ENCODE results near the gene ISOC1.

ISOC1 gene

DNA sequence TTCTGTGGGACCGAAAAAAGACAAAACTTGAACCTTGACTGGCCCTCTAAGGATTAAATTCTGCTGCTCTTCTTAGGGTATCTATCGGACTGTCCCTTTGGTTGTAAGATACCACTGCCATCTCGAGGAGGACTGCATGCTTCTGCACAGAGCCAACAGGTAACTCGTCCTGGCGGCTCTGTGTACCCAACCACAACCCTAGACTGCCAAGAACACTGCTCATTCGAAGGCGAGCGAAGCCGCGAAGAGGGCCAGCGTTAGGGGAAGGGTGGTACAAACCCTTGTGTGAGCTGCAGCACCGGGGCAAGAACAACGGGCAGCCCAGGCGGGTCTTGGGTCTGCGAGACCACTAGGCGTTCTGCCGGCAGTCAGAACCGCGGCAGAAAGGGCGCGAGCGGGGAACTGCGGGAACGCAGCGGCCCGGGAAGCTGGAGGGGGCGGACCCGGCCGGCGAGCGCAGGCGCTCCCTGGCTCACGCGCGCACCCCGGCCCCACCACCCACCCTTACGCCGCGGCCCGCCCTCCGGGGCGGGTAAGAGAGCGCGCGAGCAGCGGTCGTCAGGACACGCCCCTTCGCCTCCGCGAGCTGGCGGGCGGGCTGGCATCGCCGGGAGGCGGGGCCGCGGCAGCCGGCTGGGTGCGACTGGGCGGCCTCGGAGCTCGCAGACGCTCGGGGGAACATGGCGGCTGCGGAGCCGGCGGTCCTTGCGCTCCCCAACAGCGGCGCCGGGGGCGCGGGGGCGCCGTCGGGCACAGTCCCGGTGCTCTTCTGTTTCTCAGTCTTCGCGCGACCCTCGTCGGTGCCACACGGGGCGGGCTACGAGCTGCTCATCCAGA is at the start of gene ISOC1:
ISOC1 (plus strand) TSS at position 663 of the 837 bp plus-strand sequence; CDS start at position 681, 18 bp downstream.
- Histone ChIP-seq H3K4me1 (ENCODE audit: control insufficient read depth, insufficient read depth, low read length) (peaks cover 16% of the 10 kb centered on the region; the same call in 1 of the 2 replicates), H3K27ac (ENCODE audit: low read depth, low read length) (peak within 1 kb of the TSS; percentile 76), H3K27me3 (ENCODE audit: control insufficient read depth, insufficient read depth, low read length) (peaks cover 53% of the 10 kb centered on the region), H3K36me3 (ENCODE audit: control insufficient read depth, insufficient read depth, low read length) (no peaks in the 10 kb centered on the region), H3K9ac (ENCODE audit: low read depth, low read length) (peak within 1 kb of the TSS; percentile 68), H3K9me3 (ENCODE audit: control insufficient read depth, insufficient read depth, low read length) (no peaks in the 10 kb centered on the region), H3K4me3 (ENCODE audit: low read depth, low read length) (peak within 1 kb of the TSS; percentile 94)

DNA sequence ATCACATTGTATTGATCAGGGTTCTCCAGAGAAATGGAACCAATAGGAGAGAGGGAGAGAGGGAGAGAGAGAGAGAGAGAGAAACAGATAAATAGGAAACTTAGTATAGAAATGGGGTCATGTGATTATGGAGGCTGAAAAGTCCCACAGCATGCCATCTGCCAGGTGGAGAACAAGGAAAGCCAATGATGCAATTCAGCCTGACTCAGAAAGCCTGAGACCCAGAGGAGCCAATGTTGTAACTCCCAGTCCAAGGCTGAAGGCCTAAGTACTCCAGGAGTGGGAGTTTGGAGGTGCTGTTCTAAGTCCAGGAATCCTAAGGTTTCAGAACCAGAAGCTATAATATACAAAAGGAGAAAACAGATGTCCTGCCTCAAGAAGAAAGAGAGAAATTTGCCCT is 48.4 kb upstream of the ISOC1 start:
- Histone ChIP-seq H3K4me1 (ENCODE audit: control insufficient read depth, insufficient read depth, low read length) (no peaks in the 10 kb centered on the region), H3K27me3 (ENCODE audit: control insufficient read depth, insufficient read depth, low read length) (no peaks in the 10 kb centered on the region), H3K4me3 (ENCODE audit: low read depth, low read length) (no peak overlapping the region), H3K27ac (ENCODE audit: low read depth, low read length) (no peak overlapping the region), H3K9ac (ENCODE audit: low read depth, low read length) (no peak overlapping the region), H3K9me3 (ENCODE audit: control insufficient read depth, insufficient read depth, low read length) (no peaks in the 10 kb centered on the region), H3K36me3 (ENCODE audit: control insufficient read depth, insufficient read depth, low read length) (no peaks in the 10 kb centered on the region)

DNA sequence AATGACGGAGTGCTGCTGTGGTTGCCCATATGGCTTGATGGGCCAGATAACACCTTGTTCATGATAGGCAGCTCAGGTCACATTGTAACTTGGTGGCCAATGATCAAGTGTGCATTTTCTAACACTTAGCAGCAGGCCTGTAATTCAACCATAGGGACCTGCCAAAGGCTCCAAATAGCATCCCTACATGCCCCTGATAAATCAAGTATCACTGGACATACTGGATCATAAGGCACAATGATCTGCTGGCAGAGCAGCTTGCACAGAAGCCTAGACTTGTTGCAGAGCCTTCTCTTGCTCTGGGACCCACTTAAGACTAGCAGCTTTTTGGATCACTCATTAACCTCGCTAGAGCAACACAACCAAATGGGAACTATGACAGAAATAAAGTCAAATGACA is 46.0 kb upstream of the ISOC1 start:
- Histone ChIP-seq H3K27me3 (ENCODE audit: control insufficient read depth, insufficient read depth, low read length) (no peaks in the 10 kb centered on the region), H3K4me3 (ENCODE audit: low read depth, low read length) (no peak overlapping the region), H3K27ac (ENCODE audit: low read depth, low read length) (no peak overlapping the region), H3K9ac (ENCODE audit: low read depth, low read length) (no peak overlapping the region), H3K36me3 (ENCODE audit: control insufficient read depth, insufficient read depth, low read length) (no peaks in the 10 kb centered on the region), H3K4me1 (ENCODE audit: control insufficient read depth, insufficient read depth, low read length) (no peaks in the 10 kb centered on the region), H3K9me3 (ENCODE audit: control insufficient read depth, insufficient read depth, low read length) (no peaks in the 10 kb centered on the region)

DNA sequence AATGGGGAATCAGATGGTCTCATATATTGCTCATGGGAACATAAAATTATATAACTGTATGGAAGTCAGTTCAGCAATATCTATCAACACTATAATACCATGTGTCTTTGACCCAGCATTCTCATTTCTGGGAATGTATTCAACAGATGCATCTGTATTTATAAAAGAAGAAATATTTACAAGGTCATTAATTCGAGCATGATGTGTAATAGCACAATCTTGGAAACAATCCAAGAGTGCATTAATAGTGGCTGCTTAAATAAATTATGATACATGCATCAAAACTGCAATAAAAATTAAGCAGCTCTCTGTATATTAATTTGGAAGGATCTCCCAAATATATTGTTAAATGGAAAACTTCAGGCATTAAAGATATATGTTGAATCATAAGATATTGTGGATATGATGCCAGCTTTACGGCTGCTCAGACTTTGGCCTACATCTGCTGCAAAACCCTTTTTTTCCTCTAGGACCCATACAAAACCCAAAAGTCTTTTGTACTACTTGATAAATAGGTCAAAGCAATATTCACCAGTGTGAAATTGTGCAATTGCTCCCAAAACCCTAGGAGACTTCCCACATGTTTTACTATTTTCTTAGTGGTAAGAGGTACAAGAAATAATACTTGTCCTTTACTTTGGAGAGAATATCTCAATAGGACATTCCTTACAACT is 45.3 kb upstream of the ISOC1 start:
- Histone ChIP-seq H3K9me3 (ENCODE audit: control insufficient read depth, insufficient read depth, low read length) (no peaks in the 10 kb centered on the region), H3K4me3 (ENCODE audit: low read depth, low read length) (no peak overlapping the region), H3K4me1 (ENCODE audit: control insufficient read depth, insufficient read depth, low read length) (no peaks in the 10 kb centered on the region), H3K27me3 (ENCODE audit: control insufficient read depth, insufficient read depth, low read length) (no peaks in the 10 kb centered on the region), H3K27ac (ENCODE audit: low read depth, low read length) (no peak overlapping the region), H3K36me3 (ENCODE audit: control insufficient read depth, insufficient read depth, low read length) (no peaks in the 10 kb centered on the region), H3K9ac (ENCODE audit: low read depth, low read length) (no peak overlapping the region)

DNA sequence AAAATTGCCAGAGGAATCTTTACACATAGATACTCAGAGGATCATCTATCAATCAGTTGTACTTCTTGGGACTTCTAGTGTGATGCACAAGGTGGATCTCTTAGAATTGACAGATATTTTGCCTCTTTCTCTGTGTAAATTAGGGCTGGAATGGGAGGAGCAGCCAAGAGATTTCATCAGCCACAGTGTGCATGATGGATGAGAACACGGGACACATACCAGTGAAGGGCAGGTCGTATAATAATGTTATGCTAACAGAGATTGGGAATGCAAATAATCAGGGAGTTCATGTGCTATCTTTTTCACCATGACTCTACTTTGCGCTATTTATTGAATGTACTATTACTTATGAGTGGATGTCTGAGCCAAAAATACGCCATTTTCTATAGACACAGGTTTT is 43.3 kb upstream of the ISOC1 start:
- H3K27me3 ChIP-seq (ENCODE audit: control insufficient read depth, insufficient read depth, low read length) = no peaks in the 10 kb centered on the region
- no peak overlapping the region for H3K27ac ChIP-seq (ENCODE audit: low read depth, low read length)
- H3K36me3 ChIP-seq (ENCODE audit: control insufficient read depth, insufficient read depth, low read length) = no peaks in the 10 kb centered on the region
- H3K9me3 ChIP-seq (ENCODE audit: control insufficient read depth, insufficient read depth, low read length) = no peaks in the 10 kb centered on the region
- no peak overlapping the region for H3K9ac ChIP-seq (ENCODE audit: low read depth, low read length)
- H3K4me1 ChIP-seq (ENCODE audit: control insufficient read depth, insufficient read depth, low read length) = no peaks in the 10 kb centered on the region
- no peak overlapping the region for H3K4me3 ChIP-seq (ENCODE audit: low read depth, low read length)

DNA sequence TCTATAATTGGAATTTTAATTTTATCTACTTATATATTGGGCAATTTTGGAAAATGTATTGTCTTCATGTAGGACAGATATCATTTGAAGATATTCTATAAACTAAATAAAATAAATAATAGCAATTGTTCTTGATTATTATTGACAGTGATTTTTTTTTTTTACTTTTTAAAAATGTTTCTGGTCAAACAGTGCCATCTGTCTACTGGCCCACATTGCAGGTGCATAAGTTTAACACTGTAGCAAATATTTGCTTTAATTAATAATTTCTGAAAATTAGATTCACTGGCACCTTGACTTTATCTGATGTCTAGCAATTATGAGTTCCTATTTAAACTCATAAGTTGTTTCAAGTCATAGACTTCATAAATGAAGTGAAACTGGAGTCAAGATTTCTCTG is 41.1 kb upstream of the ISOC1 start:
- Histone ChIP-seq H3K27ac (ENCODE audit: low read depth, low read length) (no peak overlapping the region), H3K36me3 (ENCODE audit: control insufficient read depth, insufficient read depth, low read length) (no peaks in the 10 kb centered on the region), H3K9me3 (ENCODE audit: control insufficient read depth, insufficient read depth, low read length) (no peaks in the 10 kb centered on the region), H3K4me1 (ENCODE audit: control insufficient read depth, insufficient read depth, low read length) (no peaks in the 10 kb centered on the region), H3K27me3 (ENCODE audit: control insufficient read depth, insufficient read depth, low read length) (no peaks in the 10 kb centered on the region), H3K4me3 (ENCODE audit: low read depth, low read length) (no peak overlapping the region), H3K9ac (ENCODE audit: low read depth, low read length) (no peak overlapping the region)

DNA sequence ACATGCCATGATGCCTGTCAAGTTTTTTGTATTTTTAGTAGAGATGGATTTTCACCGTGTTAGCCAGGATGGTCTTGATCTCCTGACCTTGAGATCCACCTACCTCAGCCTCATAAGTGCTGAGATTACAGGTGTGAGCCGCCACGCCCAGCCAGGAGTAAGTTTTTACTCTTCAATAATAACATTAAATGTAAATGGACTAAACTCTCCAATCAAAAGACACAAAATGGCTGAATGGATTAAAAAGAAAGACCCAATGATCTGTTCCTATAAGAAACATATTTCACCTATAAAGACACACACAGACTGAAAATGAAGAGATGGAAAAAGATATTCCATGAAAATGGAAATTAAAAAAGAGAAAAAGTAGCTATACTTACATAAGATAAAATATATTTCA is 37.2 kb upstream of the ISOC1 start:
- Histone ChIP-seq H3K9ac (ENCODE audit: low read depth, low read length) (no peak overlapping the region), H3K4me3 (ENCODE audit: low read depth, low read length) (no peak overlapping the region), H3K36me3 (ENCODE audit: control insufficient read depth, insufficient read depth, low read length) (no peaks in the 10 kb centered on the region), H3K4me1 (ENCODE audit: control insufficient read depth, insufficient read depth, low read length) (no peaks in the 10 kb centered on the region), H3K9me3 (ENCODE audit: control insufficient read depth, insufficient read depth, low read length) (no peaks in the 10 kb centered on the region), H3K27me3 (ENCODE audit: control insufficient read depth, insufficient read depth, low read length) (no peaks in the 10 kb centered on the region), H3K27ac (ENCODE audit: low read depth, low read length) (no peak overlapping the region)

DNA sequence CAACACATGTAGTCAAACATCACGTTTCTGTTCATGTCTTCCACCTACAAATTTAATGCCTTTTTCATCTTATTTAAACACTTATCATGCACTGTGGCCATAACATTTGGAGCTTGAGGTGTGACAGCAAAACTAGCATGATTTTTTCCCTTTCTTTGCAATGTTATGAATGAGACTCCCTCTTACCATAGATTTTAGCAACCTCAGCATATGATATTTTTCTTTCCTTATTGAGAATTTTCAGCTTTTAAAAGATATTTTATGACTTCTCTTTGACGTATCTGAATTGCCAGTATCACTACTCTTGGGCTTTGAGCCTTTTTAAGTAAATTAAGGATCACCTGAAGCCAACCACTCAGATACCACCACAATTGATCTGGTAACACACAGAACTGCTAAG is 32.7 kb upstream of the ISOC1 start:
- H3K27me3 ChIP-seq (ENCODE audit: control insufficient read depth, insufficient read depth, low read length) = no peaks in the 10 kb centered on the region
- H3K36me3 ChIP-seq (ENCODE audit: control insufficient read depth, insufficient read depth, low read length) = no peaks in the 10 kb centered on the region
- no peak overlapping the region for H3K4me3 ChIP-seq (ENCODE audit: low read depth, low read length)
- no peaks in the 10 kb centered on the region for H3K4me1 ChIP-seq (ENCODE audit: control insufficient read depth, insufficient read depth, low read length)
- no peaks in the 10 kb centered on the region for H3K9me3 ChIP-seq (ENCODE audit: control insufficient read depth, insufficient read depth, low read length)
- H3K9ac ChIP-seq (ENCODE audit: low read depth, low read length) = no peak overlapping the region
- H3K27ac ChIP-seq (ENCODE audit: low read depth, low read length) = no peak overlapping the region

DNA sequence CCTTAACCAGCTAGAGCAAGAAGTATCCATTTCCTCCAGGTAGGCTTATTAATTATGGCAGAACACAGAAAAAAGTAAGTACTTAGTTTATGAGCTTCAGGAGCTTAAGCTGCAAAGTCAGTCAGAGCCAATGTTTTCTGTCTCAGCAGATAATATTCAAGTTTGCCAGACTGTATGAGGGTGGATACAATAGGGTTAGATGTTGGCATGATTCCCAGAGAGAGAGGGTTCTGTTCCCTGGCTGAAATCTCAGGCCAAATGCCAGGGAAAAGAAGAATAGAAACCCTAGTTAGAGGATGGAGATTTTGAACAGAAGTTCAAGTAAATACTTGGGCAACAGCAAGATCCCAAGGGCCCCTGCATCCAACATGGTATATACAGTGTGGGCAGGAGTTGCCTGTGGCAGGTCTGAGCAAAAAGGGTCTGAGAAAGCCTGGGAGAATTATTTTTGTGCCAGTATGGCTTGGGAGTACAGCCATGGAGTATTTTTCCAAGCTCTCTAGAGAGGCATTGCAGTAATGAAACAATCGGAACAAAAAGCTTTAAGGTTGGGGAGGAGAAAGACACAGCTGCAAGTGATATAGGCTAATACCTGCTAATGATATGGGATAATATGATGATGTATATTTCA is 31.0 kb upstream of the ISOC1 start:
- Histone ChIP-seq H3K27me3 (ENCODE audit: control insufficient read depth, insufficient read depth, low read length) (no peaks in the 10 kb centered on the region), H3K9me3 (ENCODE audit: control insufficient read depth, insufficient read depth, low read length) (no peaks in the 10 kb centered on the region), H3K4me3 (ENCODE audit: low read depth, low read length) (no peak overlapping the region), H3K9ac (ENCODE audit: low read depth, low read length) (no peak overlapping the region), H3K36me3 (ENCODE audit: control insufficient read depth, insufficient read depth, low read length) (no peaks in the 10 kb centered on the region), H3K27ac (ENCODE audit: low read depth, low read length) (no peak overlapping the region), H3K4me1 (ENCODE audit: control insufficient read depth, insufficient read depth, low read length) (no peaks in the 10 kb centered on the region)

DNA sequence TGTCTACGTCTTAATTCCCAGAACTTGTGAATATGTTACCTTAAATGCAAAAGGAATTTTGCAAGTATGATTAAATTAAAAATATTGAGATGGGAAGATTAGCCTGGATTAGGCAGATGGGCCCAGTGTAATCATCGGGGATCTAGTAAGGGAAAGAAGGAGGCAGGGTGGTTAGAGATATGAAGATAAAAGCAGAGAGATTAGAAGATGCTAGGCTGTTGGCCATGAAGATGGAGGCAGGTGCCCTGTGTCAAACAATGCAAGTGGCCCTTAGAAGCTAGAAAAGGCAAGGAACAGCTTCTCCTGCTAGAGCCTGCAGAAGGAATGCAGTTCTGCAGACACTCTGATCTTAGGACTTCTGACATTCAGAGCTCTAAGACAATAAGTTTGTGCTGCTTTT is 28.8 kb upstream of the ISOC1 start:
- Histone ChIP-seq H3K9ac (ENCODE audit: low read depth, low read length) (no peak overlapping the region), H3K4me3 (ENCODE audit: low read depth, low read length) (no peak overlapping the region), H3K4me1 (ENCODE audit: control insufficient read depth, insufficient read depth, low read length) (no peaks in the 10 kb centered on the region), H3K9me3 (ENCODE audit: control insufficient read depth, insufficient read depth, low read length) (no peaks in the 10 kb centered on the region), H3K27me3 (ENCODE audit: control insufficient read depth, insufficient read depth, low read length) (no peaks in the 10 kb centered on the region), H3K27ac (ENCODE audit: low read depth, low read length) (no peak overlapping the region), H3K36me3 (ENCODE audit: control insufficient read depth, insufficient read depth, low read length) (no peaks in the 10 kb centered on the region)

DNA sequence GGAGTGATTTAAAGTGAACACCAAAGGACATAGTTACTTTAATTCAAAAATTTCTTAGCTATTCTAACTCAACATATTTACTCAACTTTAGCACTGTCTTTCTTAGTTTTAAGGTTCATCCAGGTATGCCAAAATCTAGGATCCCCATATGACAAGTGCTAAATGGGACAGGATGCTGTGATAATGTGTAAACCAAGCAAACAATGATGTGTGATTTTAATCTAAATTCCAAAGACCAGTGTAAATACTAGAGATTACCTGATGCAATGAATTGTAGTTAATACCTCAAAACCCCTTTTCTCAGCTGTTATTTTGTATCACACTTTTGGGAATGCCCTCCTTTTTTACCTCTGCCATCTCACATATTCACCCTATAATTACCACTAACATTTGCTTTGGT is 26.8 kb upstream of the ISOC1 start:
- Histone ChIP-seq H3K27ac (ENCODE audit: low read depth, low read length) (no peak overlapping the region), H3K36me3 (ENCODE audit: control insufficient read depth, insufficient read depth, low read length) (no peaks in the 10 kb centered on the region), H3K9me3 (ENCODE audit: control insufficient read depth, insufficient read depth, low read length) (no peaks in the 10 kb centered on the region), H3K4me3 (ENCODE audit: low read depth, low read length) (no peak overlapping the region), H3K27me3 (ENCODE audit: control insufficient read depth, insufficient read depth, low read length) (no peaks in the 10 kb centered on the region), H3K4me1 (ENCODE audit: control insufficient read depth, insufficient read depth, low read length) (no peaks in the 10 kb centered on the region), H3K9ac (ENCODE audit: low read depth, low read length) (no peak overlapping the region)

Measured in HUES48 (cell line).